NCI-H526 treated with DMSO at 0.1 percent for 48 hours (cell line): ENCODE measurements around the gene TRIM38.
"Not testable (repeated sequence)": the region's sequence is repeated elsewhere in the genome, so short reads cannot be mapped to it uniquely, and the experiment has no call there.

ENCODE experiments used
- DNase-seq: peaks from one replicate; lab custom pipeline; 2025; lab: John Stamatoyannopoulos, UW

Gene TRIM38

GRCh38 chr6:25962149-25963127, at the start of gene TRIM38:
TSS of gene TRIM38 (plus strand) at chr6:25962802. CDS start at chr6:25966523, 3,721 bp downstream.
- no peak for DNase-seq

- DNase-seq: no peak
Observed at GRCh38 chr6:25913741-25914140, 48.9 kb upstream of the TRIM38 start.

GRCh38 chr6:25916330-25916729, 46.3 kb upstream of the TRIM38 start:
- no peak for DNase-seq

GRCh38 chr6:25916789-25917490, 45.7 kb upstream of the TRIM38 start:
- no peak for DNase-seq

- no peak for DNase-seq
Observed at GRCh38 chr6:25918083-25918683, 44.4 kb upstream of the TRIM38 start.

- no peak for DNase-seq
Observed at GRCh38 chr6:25919657-25920056, 42.9 kb upstream of the TRIM38 start.

GRCh38 chr6:25921525-25922203, 40.9 kb upstream of the TRIM38 start:
- DNase-seq: no peak

GRCh38 chr6:25922301-25922700, 40.3 kb upstream of the TRIM38 start:
- DNase-seq: no peak

- DNase-seq: no peak
Observed at GRCh38 chr6:25925876-25926275, 36.7 kb upstream of the TRIM38 start.

GRCh38 chr6:25927178-25927577, 35.4 kb upstream of the TRIM38 start:
- no peak for DNase-seq

- no peak for DNase-seq
Observed at GRCh38 chr6:25927756-25928216, 34.8 kb upstream of the TRIM38 start.

- no peak for DNase-seq
Observed at GRCh38 chr6:25928562-25929324, 33.9 kb upstream of the TRIM38 start.

GRCh38 chr6:25929785-25930184, 32.8 kb upstream of the TRIM38 start:
- DNase-seq: not testable (repeated sequence)

GRCh38 chr6:25930532-25931410, 31.8 kb upstream of the TRIM38 start, which contains the start of gene SLC17A2:
TSS of gene SLC17A2 (minus strand) at chr6:25930691. CDS start at chr6:25925796, 4,895 bp downstream.
- DNase-seq: no peak

GRCh38 chr6:25931411-25931709, 31.2 kb upstream of the TRIM38 start:
- no peak for DNase-seq

GRCh38 chr6:25934156-25934555, 28.4 kb upstream of the TRIM38 start:
- DNase-seq: no peak

GRCh38 chr6:25934735-25935313, 27.8 kb upstream of the TRIM38 start:
- no peak for DNase-seq

- DNase-seq: no peak
Observed at GRCh38 chr6:25935953-25936352, 26.6 kb upstream of the TRIM38 start.

- DNase-seq: no peak
Observed at GRCh38 chr6:25939593-25939992, 23.0 kb upstream of the TRIM38 start.
